Glutamatergic neuron (in vitro differentiated cells): ENCODE data around the gene ASIC3. TPM values are rescaled to one million over a fixed set of nuclear protein-coding genes. Genes with fewer than 3 reads are reported as not detected.

Experiments used
- DNase-seq: peaks from one replicate; pipeline ENCODE4 v3.0.0; 2022
- H3K27ac Mint-ChIP-seq: one replicate; pipeline ENCODE4 v1.8.0; 2020; ENCODE audit warnings: mild to moderate bottlenecking, mixed read lengths, inconsistent platforms; ENCODE audit not compliant: unreplicated experiment
- H3K27me3 Mint-ChIP-seq: one replicate; pipeline ENCODE4 v1.8.0; 2020; ENCODE audit warnings: mild to moderate bottlenecking, moderate library complexity, mixed read lengths, inconsistent platforms; ENCODE audit not compliant: unreplicated experiment
- H3K36me3 Mint-ChIP-seq: one replicate; pipeline ENCODE4 v1.8.0; 2020; ENCODE audit warnings: mild to moderate bottlenecking, mixed read lengths, inconsistent platforms; ENCODE audit not compliant: unreplicated experiment
- H3K4me1 Mint-ChIP-seq: one replicate; pipeline ENCODE4 v1.8.0; 2020; ENCODE audit warnings: mild to moderate bottlenecking, low read depth, mixed read lengths, inconsistent platforms; ENCODE audit not compliant: unreplicated experiment
- H3K4me3 Mint-ChIP-seq: one replicate; pipeline ENCODE4 v1.8.0; 2020; ENCODE audit warnings: mild to moderate bottlenecking, mixed read lengths, inconsistent platforms; ENCODE audit not compliant: unreplicated experiment
- H3K9me3 Mint-ChIP-seq: one replicate; pipeline ENCODE4 v1.8.0; 2020; ENCODE audit warnings: mild to moderate bottlenecking, moderate library complexity, mixed read lengths, inconsistent platforms; ENCODE audit not compliant: unreplicated experiment
- total RNA-seq: library from RNA; stranded (reverse); fragmentation: NEBNext Ultra II Directional; extraction: Animal tissue kit (Norgen Biotek cat#: 25700); gene quantifications from one replicate; pipeline ENCODE4 v1.2.1, GENCODE V29; 2021; ENCODE audit not compliant: unreplicated experiment
- TF ChIP-seq, protein P1 (sequence below): fragments of 200-600 bp; sonication (generic); IDR thresholded peaks from one replicate; pipeline ENCODE4 v1.5.0; 2021; ENCODE audit not compliant: partially characterized antibody, unreplicated experiment

ASIC3 gene
- total RNA-seq, 1 donor from 2014 or later, result 10.8 TPM

DNA sequence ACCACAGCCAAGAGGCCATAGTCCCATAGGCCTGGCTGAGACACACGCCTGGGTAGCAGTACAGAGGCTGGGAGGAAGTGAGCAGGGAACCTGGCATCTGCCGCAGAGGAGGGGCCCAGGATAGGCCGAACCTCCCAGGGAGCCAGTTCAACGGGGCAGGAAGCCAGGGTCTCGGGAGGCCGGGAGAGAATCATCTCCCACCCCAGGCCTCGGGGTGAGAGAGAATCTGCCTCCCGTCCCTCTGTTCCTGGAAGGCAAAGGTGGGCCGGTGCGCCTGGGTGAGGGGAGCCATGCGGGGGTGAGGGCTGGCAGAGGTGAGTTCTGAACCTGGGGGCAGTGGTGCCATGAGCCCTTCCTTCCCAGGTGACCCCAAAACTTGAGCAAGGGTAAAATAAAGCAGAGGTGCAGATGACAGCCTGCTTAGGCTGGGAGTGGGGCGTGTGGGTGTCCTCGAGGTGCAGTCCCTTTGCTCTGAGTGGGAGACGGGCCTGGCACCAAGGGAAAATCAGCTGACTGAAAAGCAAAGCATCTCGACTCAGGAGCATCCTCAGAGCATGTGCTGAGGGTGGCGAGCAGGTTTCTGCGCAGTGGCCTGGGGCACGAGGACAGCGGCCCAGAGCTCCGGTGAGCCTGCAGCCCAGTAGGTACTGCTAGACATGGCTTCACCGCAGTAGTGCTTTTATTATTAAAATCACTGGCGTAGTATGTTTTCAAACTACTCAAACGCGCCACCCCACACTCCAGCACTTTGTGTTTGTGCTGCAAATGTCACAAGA lies 53.5 kb downstream of the ASIC3 start:
- Mint-ChIP-seq H3K9me3 (peaks cover 11% of the 10 kb centered on the region), H3K4me1 (peaks cover 44% of the 10 kb centered on the region), H3K27me3 (peaks cover 5% of the 10 kb centered on the region), H3K27ac (peak overlapping the region; percentile 22), H3K4me3 (no peak overlapping the region), H3K36me3 (no peaks in the 10 kb centered on the region)
- TF ChIP-seq, protein P1, sequence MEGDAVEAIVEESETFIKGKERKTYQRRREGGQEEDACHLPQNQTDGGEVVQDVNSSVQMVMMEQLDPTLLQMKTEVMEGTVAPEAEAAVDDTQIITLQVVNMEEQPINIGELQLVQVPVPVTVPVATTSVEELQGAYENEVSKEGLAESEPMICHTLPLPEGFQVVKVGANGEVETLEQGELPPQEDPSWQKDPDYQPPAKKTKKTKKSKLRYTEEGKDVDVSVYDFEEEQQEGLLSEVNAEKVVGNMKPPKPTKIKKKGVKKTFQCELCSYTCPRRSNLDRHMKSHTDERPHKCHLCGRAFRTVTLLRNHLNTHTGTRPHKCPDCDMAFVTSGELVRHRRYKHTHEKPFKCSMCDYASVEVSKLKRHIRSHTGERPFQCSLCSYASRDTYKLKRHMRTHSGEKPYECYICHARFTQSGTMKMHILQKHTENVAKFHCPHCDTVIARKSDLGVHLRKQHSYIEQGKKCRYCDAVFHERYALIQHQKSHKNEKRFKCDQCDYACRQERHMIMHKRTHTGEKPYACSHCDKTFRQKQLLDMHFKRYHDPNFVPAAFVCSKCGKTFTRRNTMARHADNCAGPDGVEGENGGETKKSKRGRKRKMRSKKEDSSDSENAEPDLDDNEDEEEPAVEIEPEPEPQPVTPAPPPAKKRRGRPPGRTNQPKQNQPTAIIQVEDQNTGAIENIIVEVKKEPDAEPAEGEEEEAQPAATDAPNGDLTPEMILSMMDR, result no peak
- no peak for DNase-seq

Other genes with a start within 250 kb of the ASIC3 start
- 0.44 TPM for gene TMEM176B, start 248.2 kb upstream of the ASIC3 start, total RNA-seq
- 1.3 TPM for gene TMEM176A, start 247.8 kb upstream of the ASIC3 start, total RNA-seq
- not detected for gene AOC1, start 196.0 kb upstream of the ASIC3 start, total RNA-seq
- 73.7 TPM for gene KCNH2, start 70.2 kb upstream of the ASIC3 start, total RNA-seq
- gene NOS3, start 57.5 kb upstream of the ASIC3 start, total RNA-seq, result 0.86 TPM
- gene ATG9B, start 24.0 kb upstream of the ASIC3 start, total RNA-seq, result 9.4 TPM
- 57.1 TPM for gene ABCB8, start 20.1 kb upstream of the ASIC3 start, total RNA-seq
- gene CDK5, start 9.4 kb downstream of the ASIC3 start, total RNA-seq, result 52.9 TPM
- gene SLC4A2, start 11.1 kb downstream of the ASIC3 start, total RNA-seq, result 99.4 TPM
- gene FASTK, start 32.3 kb downstream of the ASIC3 start, total RNA-seq, result 64.7 TPM
- gene TMUB1, start 35.0 kb downstream of the ASIC3 start, total RNA-seq, result 45.7 TPM
- 406 TPM for gene AGAP3, start 37.9 kb downstream of the ASIC3 start, total RNA-seq
- gene GBX1, start 119.2 kb downstream of the ASIC3 start, total RNA-seq, result not detected
- not detected for gene ASB10, start 138.7 kb downstream of the ASIC3 start, total RNA-seq
- not detected for gene H2BK1, start 162.0 kb downstream of the ASIC3 start, total RNA-seq
- 39.1 TPM for gene ABCF2, start 178.7 kb downstream of the ASIC3 start, total RNA-seq
- gene CHPF2, start 184.0 kb downstream of the ASIC3 start, total RNA-seq, result 38.1 TPM
- gene SMARCD3, start 200.2 kb downstream of the ASIC3 start, total RNA-seq, result 5.1 TPM